Activated CD4-positive, alpha-beta T cell treated with anti-CD3 and anti-CD28 coated beads for 4 hours (primary cell): ENCODE measurements around the gene NDUFA3.

Experiments
- DNase-seq, 2 donors: peaks; one replicate each; pipeline ENCODE4 v3.0.0-alpha.2; 2020

The NDUFA3 gene

GRCh38 chr19:54138489-54139256 lies 36.0 kb downstream of the NDUFA3 start:
- no peak for DNase-seq

- DNase-seq = no peak
Observed at GRCh38 chr19:54141356-54141755, 38.7 kb downstream of the NDUFA3 start.

- DNase-seq = no peak
Observed at GRCh38 chr19:54142166-54142780, 39.6 kb downstream of the NDUFA3 start.

GRCh38 chr19:54145541-54146158 lies 43.0 kb downstream of the NDUFA3 start:
- no peak for DNase-seq

GRCh38 chr19:54147676-54148075 lies 45.0 kb downstream of the NDUFA3 start:
- DNase-seq = no peak

- no peak for DNase-seq
Observed at GRCh38 chr19:54148158-54148557, 45.5 kb downstream of the NDUFA3 start.

- no peak for DNase-seq
Observed at GRCh38 chr19:54149021-54149812, 46.6 kb downstream of the NDUFA3 start.

- DNase-seq = no peak
Observed at GRCh38 chr19:54151362-54152035, 48.8 kb downstream of the NDUFA3 start.

- DNase-seq = no peak
Observed at GRCh38 chr19:54152267-54152666, 49.6 kb downstream of the NDUFA3 start.

GRCh38 chr19:54152878-54153524 lies 50.3 kb downstream of the NDUFA3 start:
- no peak for DNase-seq

- no peak for DNase-seq
Observed at GRCh38 chr19:54153731-54154326, 51.2 kb downstream of the NDUFA3 start.

GRCh38 chr19:54154603-54155345 lies 52.1 kb downstream of the NDUFA3 start:
- DNase-seq = no peak

GRCh38 chr19:54155694-54156093 lies 53.0 kb downstream of the NDUFA3 start:
- DNase-seq = no peak

- DNase-seq = no peak
Observed at GRCh38 chr19:54156490-54156889, 53.8 kb downstream of the NDUFA3 start.

GRCh38 chr19:54156953-54157352 lies 54.3 kb downstream of the NDUFA3 start:
- DNase-seq = no peak
